ENCODE measurements around the gene HTR2B.

The HTR2B gene

DNA sequence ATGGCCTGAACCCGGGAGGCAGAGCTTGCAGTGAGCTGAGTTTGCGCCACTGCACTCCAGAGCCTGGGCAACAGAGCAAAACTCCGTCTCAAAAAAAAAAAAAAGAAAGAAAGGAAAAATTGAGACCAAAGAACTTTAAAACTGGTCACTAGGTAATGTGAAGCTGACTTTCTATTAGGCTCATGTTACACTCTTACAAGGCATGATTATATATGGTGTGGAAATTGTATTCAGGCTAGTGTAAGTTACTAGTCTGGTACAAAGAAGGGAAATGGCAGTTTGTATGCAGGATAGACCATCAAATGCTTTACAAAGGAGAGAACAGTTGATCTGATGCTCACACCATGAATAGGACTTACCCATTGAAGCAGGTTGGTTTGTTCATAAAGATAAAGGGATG, 38.2 kb upstream of the HTR2B start:
- H4K20me1 ChIP-seq (ENCODE audit: insufficient read depth): no peaks in the 10 kb centered on the region
- no peak overlapping the region for H2AFZ ChIP-seq (ENCODE audit: low read depth)
- no peak overlapping the region for H3K4me2 ChIP-seq
- H3K36me3 ChIP-seq (ENCODE audit: insufficient read depth): peaks cover 11% of the 10 kb centered on the region; the same call in 1 of the 2 replicates
- no peak overlapping the region for H3K9ac ChIP-seq
- no peaks in the 10 kb centered on the region for H3K79me2 ChIP-seq (ENCODE audit: insufficient read depth, low read depth)
- H3K27ac ChIP-seq: no peak overlapping the region
- no peaks in the 10 kb centered on the region for H3K27me3 ChIP-seq (ENCODE audit: insufficient read depth, low read depth)
- TF ChIP-seq, protein P1, sequence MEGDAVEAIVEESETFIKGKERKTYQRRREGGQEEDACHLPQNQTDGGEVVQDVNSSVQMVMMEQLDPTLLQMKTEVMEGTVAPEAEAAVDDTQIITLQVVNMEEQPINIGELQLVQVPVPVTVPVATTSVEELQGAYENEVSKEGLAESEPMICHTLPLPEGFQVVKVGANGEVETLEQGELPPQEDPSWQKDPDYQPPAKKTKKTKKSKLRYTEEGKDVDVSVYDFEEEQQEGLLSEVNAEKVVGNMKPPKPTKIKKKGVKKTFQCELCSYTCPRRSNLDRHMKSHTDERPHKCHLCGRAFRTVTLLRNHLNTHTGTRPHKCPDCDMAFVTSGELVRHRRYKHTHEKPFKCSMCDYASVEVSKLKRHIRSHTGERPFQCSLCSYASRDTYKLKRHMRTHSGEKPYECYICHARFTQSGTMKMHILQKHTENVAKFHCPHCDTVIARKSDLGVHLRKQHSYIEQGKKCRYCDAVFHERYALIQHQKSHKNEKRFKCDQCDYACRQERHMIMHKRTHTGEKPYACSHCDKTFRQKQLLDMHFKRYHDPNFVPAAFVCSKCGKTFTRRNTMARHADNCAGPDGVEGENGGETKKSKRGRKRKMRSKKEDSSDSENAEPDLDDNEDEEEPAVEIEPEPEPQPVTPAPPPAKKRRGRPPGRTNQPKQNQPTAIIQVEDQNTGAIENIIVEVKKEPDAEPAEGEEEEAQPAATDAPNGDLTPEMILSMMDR (conservative IDR thresholded peaks at IDR 0.05; ENCODE audit: low read depth, low read length): no peak
- no peak overlapping the region for H3K4me3 ChIP-seq (IDR thresholded peaks at IDR 0.05; ENCODE audit: insufficient read depth, low read depth, low read length)
- no peaks in the 10 kb centered on the region for H3K4me1 ChIP-seq (ENCODE audit: low read depth, poor library complexity, severe bottlenecking)

DNA sequence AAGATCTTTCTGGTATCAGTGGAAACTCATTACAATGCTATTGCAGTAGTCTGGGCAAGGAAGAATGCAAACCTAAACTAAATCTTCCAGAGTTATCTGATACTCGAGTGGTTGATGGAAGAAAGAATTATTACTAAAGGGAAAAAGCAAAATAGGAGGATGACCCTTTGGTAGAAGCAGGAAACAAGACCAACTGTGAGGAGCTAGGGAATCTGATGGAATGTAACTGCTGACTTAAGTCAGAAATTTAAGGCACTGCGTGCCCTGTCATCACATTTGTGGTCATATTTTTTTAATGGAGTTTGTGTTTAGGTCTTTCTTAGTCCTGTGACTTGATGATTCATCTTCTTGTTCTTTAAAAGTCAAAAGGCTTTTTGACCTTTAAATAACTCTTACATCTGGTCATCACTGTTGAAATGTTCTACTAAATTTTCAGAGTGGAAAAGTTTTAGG, 37.1 kb upstream of the HTR2B start:
- Histone ChIP-seq H2AFZ (ENCODE audit: low read depth) (no peak overlapping the region), H3K9ac (no peak overlapping the region), H3K27me3 (ENCODE audit: insufficient read depth, low read depth) (no peaks in the 10 kb centered on the region), H4K20me1 (ENCODE audit: insufficient read depth) (no peaks in the 10 kb centered on the region), H3K36me3 (ENCODE audit: insufficient read depth) (peaks cover 11% of the 10 kb centered on the region; the same call in 1 of the 2 replicates), H3K4me2 (no peak overlapping the region), H3K79me2 (ENCODE audit: insufficient read depth, low read depth) (no peaks in the 10 kb centered on the region), H3K4me3 (IDR thresholded peaks at IDR 0.05; ENCODE audit: insufficient read depth, low read depth, low read length) (no peak overlapping the region), H3K27ac (no peak overlapping the region), H3K4me1 (ENCODE audit: low read depth, poor library complexity, severe bottlenecking) (no peaks in the 10 kb centered on the region)
- TF ChIP-seq, protein P1 (conservative IDR thresholded peaks at IDR 0.05; ENCODE audit: low read depth, low read length): no peak

DNA sequence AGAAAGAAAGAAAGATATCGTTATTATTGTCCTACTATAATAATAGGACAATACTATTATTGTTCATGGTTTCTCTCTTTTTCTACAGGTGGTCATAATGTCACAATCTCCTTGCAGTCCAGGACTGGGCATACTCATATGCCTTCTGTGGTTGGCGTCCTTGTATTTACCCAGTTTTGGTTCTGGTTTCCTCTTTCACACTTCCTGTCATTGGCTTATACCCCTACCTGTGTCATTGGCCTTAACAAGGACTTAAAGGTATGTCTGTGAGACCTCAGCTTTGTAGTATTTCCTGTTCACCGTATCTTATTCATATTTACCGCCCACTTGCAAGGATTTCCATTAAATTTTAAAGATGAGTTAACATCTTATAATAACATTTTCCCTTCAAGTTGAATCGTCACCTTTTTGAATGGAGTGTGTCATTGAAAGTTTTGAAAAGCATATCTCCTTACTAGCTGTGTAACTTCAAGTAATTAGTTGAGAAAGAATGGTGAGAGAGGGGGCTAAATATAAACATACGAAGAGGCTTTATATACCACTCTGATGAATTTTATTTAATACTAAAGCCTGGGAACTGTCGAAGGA, 36.5 kb upstream of the HTR2B start:
- Histone ChIP-seq H3K27ac (no peak overlapping the region), H3K27me3 (ENCODE audit: insufficient read depth, low read depth) (no peaks in the 10 kb centered on the region), H3K4me2 (no peak overlapping the region), H3K4me1 (ENCODE audit: low read depth, poor library complexity, severe bottlenecking) (no peaks in the 10 kb centered on the region), H3K36me3 (ENCODE audit: insufficient read depth) (peaks cover 11% of the 10 kb centered on the region; the same call in 1 of the 2 replicates), H3K79me2 (ENCODE audit: insufficient read depth, low read depth) (no peaks in the 10 kb centered on the region), H4K20me1 (ENCODE audit: insufficient read depth) (no peaks in the 10 kb centered on the region), H3K9ac (no peak overlapping the region), H3K4me3 (IDR thresholded peaks at IDR 0.05; ENCODE audit: insufficient read depth, low read depth, low read length) (no peak overlapping the region), H2AFZ (ENCODE audit: low read depth) (no peak overlapping the region)
- TF ChIP-seq, protein P1 (conservative IDR thresholded peaks at IDR 0.05; ENCODE audit: low read depth, low read length): no peak

DNA sequence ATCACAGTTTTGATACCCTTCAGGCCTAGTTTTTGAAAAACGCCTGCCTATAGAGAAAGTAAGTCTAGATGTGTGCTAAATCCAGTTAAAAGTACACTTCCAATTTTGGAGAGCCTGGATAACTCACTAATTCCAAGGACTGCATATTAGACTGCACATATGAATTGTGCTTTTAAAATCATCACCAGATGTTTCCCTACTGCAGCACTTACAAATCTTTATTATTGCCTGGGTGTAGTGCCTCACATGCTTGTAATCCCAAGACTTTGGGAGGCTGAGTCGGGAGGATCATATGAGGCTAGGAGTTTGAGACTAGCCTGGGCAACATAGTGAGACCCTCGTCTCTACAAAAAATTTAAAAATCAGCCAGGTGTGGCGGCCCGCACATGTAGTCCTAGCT, 35.9 kb upstream of the HTR2B start:
- Histone ChIP-seq H3K9ac (no peak overlapping the region), H3K79me2 (ENCODE audit: insufficient read depth, low read depth) (no peaks in the 10 kb centered on the region), H3K27me3 (ENCODE audit: insufficient read depth, low read depth) (no peaks in the 10 kb centered on the region), H3K4me3 (IDR thresholded peaks at IDR 0.05; ENCODE audit: insufficient read depth, low read depth, low read length) (no peak overlapping the region), H3K36me3 (ENCODE audit: insufficient read depth) (peaks cover 6% of the 10 kb centered on the region; the same call in 1 of the 2 replicates), H4K20me1 (ENCODE audit: insufficient read depth) (no peaks in the 10 kb centered on the region), H3K27ac (no peak overlapping the region), H3K4me1 (ENCODE audit: low read depth, poor library complexity, severe bottlenecking) (no peaks in the 10 kb centered on the region), H3K4me2 (no peak overlapping the region), H2AFZ (ENCODE audit: low read depth) (no peak overlapping the region)
- TF ChIP-seq, protein P1 (conservative IDR thresholded peaks at IDR 0.05; ENCODE audit: low read depth, low read length): no peak
